ENCODE data around the gene CDCA4. TPM values are rescaled to one million over a fixed set of nuclear protein-coding genes. Genes with fewer than 3 reads are reported as not detected.

The CDCA4 gene
- total RNA-seq, 2 experiments from 2014 or later = 59.4 to 63.5 TPM

Other genes with a start within 250 kb of the CDCA4 start
- 100 to 1,000 TPM; 116 to 121 TPM for gene AKT1, start 225.3 kb downstream of the CDCA4 start, total RNA-seq
- 1 to 10 TPM; 1.3 TPM for gene ZBTB42, start 220.0 kb downstream of the CDCA4 start, total RNA-seq
- gene CEP170B, start 155.8 kb downstream of the CDCA4 start, total RNA-seq = 1 to 10 TPM; 2.2 to 2.3 TPM
- not detected for gene PLD4, start 96.2 kb downstream of the CDCA4 start, total RNA-seq
- under 1 TPM in 1 of 2 experiments, not detected in 1; 0.02 TPM for gene AHNAK2, start 42.7 kb downstream of the CDCA4 start, total RNA-seq
- gene CLBA1, start 35.3 kb downstream of the CDCA4 start, total RNA-seq = under 1 TPM; 0.47 to 0.67 TPM
- gene GPR132, start 44.3 kb upstream of the CDCA4 start, total RNA-seq = 10 to 100 TPM; 15.1 to 16.4 TPM
- gene JAG2, start 147.7 kb upstream of the CDCA4 start, total RNA-seq = 1 to 10 TPM; 3.6 to 4.1 TPM
- gene NUDT14, start 160.2 kb upstream of the CDCA4 start, total RNA-seq = 1 to 10 TPM; 9.3 to 9.7 TPM
- 10 to 100 TPM; 24.7 to 26.7 TPM for gene BTBD6, start 227.4 kb upstream of the CDCA4 start, total RNA-seq